ENCODE measurements around the gene TGFB1.
"Not testable (repeated sequence)": the region's sequence is repeated elsewhere in the genome, so short reads cannot be mapped to it uniquely, and the experiment has no call there.

The TGFB1 gene

DNA sequence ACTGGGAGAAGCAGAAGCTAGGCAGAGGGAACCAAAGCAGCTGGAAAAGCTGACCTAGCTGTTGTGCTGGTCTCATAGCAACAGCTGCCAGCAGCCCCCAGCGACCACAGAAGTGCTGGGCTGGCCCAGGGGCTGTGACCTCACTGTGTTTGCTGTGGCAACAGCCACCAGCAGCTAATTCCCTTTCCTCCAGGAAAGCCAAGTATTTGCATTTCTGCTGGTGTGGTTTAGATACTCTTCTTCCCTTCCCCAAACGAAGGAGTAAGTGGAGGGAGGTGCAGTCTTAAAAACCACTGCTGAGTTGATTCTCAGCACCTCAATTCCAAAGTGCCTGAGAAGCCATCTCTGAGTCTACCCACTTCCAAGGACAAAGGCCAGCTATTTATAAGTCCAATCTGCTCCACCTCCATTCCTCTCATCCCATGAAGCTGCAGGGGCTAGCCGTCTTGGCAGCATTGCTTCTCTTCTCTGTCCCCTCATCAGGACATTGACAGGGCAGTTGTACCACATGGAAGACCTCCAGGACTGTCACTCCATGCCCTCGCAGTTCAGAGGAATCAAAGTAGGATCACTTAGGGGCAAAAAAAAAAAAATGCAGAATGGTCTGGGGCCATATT, 55.3 kb downstream of the TGFB1 start:
- no peak for DNase-seq

GRCh38 chr19:41297628-41298347, 55.9 kb downstream of the TGFB1 start:
- no peak for DNase-seq

- DNase-seq = no peak
These were observed 57.3 kb downstream of the TGFB1 start for GRCh38 chr19:41296433-41296871.

DNA sequence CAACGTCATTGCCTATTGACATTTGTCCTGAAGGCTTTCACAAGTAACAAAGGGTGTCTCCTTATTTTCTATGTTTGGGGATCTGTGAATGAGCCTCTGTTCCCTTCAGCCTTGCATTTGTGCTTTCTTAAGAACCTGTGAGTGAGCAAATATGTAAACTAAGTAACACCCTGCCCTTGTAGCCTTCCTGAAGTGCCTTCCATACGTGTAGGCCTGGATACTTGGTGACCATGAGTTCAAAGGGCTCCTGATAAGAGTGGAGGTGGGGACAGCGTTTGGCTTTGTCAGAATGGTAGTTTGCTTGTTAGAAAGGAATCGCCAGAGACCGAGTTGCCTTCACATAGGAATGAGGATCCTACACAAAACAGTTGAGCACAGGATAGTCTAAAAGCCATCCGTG, 58.2 kb downstream of the TGFB1 start:
- DNase-seq = no peak

GRCh38 chr19:41294393-41294792, 59.3 kb downstream of the TGFB1 start:
- DNase-seq = no peak

GRCh38 chr19:41289814-41290213, 63.9 kb downstream of the TGFB1 start:
- DNase-seq = not testable (repeated sequence)

- DNase-seq = no peak
These were observed 64.8 kb downstream of the TGFB1 start for GRCh38 chr19:41288673-41289530.

Measured in activated CD4-positive, alpha-beta T cell treated with anti-CD3 and anti-CD28 coated beads for 1 hour (primary cell).